Smooth muscle cell (in vitro differentiated cells): ENCODE results near the gene LIN7A. TPM values are rescaled to one million over a fixed set of nuclear protein-coding genes. Genes with fewer than 3 reads are reported as not detected.

Experiments used
- DNase-seq: peaks from one replicate; lab custom pipeline; 2025; ENCODE audit not compliant: unreplicated experiment; lab: John Stamatoyannopoulos, UW
- H2AFZ ChIP-seq: fragments of 200-600 bp; sonication (generic); 2 replicates; pipeline ENCODE4 v1.6.0; 2016; ENCODE audit warnings: antibody characterized with exemption, low read depth, mild to moderate bottlenecking
- H3F3A ChIP-seq: fragments of 200-600 bp; sonication (generic); 2 replicates; pipeline ENCODE4 v1.6.0; 2017; ENCODE audit warnings: antibody characterized with exemption, low read depth
- H3K27ac ChIP-seq: fragments of 200-600 bp; sonication (generic); 2 replicates; pipeline ENCODE4 v1.5.1; 2016; ENCODE audit warnings: low read depth, mild to moderate bottlenecking
- H3K27me3 ChIP-seq: fragments of 200-600 bp; sonication (generic); 2 replicates; pipeline ENCODE4 v1.6.1; 2016; ENCODE audit warnings: low read depth, mild to moderate bottlenecking
- H3K36me3 ChIP-seq: fragments of 200-600 bp; sonication (generic); 2 replicates; pipeline ENCODE4 v1.5.1; 2016; ENCODE audit warnings: low read depth
- H3K4me1 ChIP-seq: fragments of 200-600 bp; sonication (generic); 2 replicates; pipeline ENCODE4 v1.5.1; 2016; ENCODE audit warnings: low read depth
- H3K4me2 ChIP-seq: fragments of 200-600 bp; sonication (generic); 2 replicates; pipeline ENCODE4 v1.6.0; 2016; ENCODE audit warnings: mild to moderate bottlenecking
- H3K4me3 ChIP-seq: fragments of 200-600 bp; sonication (generic); 2 replicates; pipeline ENCODE4 v1.5.1; 2016; ENCODE audit warnings: mild to moderate bottlenecking
- H3K79me2 ChIP-seq: fragments of 200-600 bp; sonication (generic); 2 replicates; pipeline ENCODE4 v1.6.0; 2016; ENCODE audit warnings: low read depth, mild to moderate bottlenecking
- H3K9ac ChIP-seq: fragments of 200-600 bp; sonication (generic); 2 replicates; pipeline ENCODE4 v1.6.0; 2016; ENCODE audit warnings: low read depth
- H3K9me3 ChIP-seq: fragments of 200-600 bp; sonication (generic); replicated peaks from 2 replicates; pipeline ENCODE4 v1.5.1; 2016; ENCODE audit warnings: low read depth
- H4K20me1 ChIP-seq: fragments of 200-600 bp; sonication (generic); 2 replicates; pipeline ENCODE4 v1.6.0; 2016; ENCODE audit warnings: low read depth
- CTCF ChIP-seq: fragments of 200-600 bp; sonication (generic); IDR thresholded peaks from 2 replicates; pipeline ENCODE4 v1.5.1; 2017; ENCODE audit warnings: borderline replicate concordance, mild to moderate bottlenecking, antibody characterized with exemption; ENCODE audit not compliant: insufficient read depth, poor library complexity, severe bottlenecking
- WGBS: methylation state at CpG from one replicate; pipeline ENCODE4 v1.1.7; 2016; ENCODE audit warnings: low lambda C conversion rate; 5-methylcytosine and 5-hydroxymethylcytosine counted together
- polyA plus RNA-seq: library from polyadenylated mRNA; unstranded; fragments of >200 nt; fragmentation: Nextera tagmentation; extraction: Ambion mirVana; gene quantifications from 2 replicates; pipeline ENCODE4 v1.2.1, GENCODE V29; 2016
- total RNA-seq: library from RNA; depleted of rRNA; stranded (reverse); fragments of >200 nt; gene quantifications from 2 replicates; pipeline ENCODE4 v1.2.3, GENCODE V29; 2014

Gene LIN7A
- total and polyA plus RNA-seq, 2 experiments from 2014 or later, result 2.0 to 3.2 TPM

DNA sequence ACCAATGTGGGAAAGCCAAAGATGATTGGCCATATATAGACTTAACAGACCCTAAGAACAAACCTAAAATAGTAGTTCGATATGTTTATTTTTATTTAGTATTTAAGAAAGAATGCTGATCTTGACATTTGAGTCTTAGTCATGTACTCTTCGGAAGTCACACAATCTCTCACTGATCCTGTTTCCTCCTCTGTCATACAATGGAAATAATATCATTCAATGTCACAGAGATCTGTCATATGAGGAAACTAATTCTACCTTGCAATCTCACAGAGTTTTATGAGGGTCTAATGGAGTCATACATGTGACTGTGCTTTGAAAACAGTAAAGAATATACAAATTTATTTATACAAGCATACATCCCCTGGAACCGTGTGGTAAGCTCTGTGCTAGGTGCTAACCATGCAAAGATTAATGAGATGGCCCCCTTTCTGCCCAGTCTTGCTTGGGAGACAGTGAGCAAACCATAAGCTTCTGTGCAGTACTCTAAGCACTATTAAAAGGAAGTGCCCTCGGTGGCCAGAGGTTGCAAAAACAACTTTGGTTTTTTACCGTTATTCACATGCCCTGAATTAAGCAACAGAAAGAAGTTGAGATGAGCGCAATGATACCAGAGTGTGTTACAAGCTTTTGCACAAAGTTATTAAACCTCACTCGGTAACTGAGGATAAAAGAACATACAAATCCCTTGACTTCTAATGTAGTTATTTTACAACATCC is 1.7 kb upstream of the LIN7A start:
- Histone ChIP-seq H3K4me3 (no peak overlapping the region), H3K27ac (no peak overlapping the region), H4K20me1 (no peaks in the 10 kb centered on the region), H3K27me3 (peaks cover 30% of the 10 kb centered on the region), H3K4me2 (no peak overlapping the region), H3K9ac (no peak overlapping the region), H2AFZ (no peak overlapping the region), H3F3A (no peaks in the 10 kb centered on the region), H3K79me2 (no peaks in the 10 kb centered on the region), H3K36me3 (no peaks in the 10 kb centered on the region), H3K9me3 (no peaks in the 10 kb centered on the region), H3K4me1 (peaks cover 10% of the 10 kb centered on the region)
- DNase-seq, result no peak
- TF ChIP-seq CTCF, result no peak
- WGBS, result 72% methylated on average over 7 of the region's 7 CpGs

DNA sequence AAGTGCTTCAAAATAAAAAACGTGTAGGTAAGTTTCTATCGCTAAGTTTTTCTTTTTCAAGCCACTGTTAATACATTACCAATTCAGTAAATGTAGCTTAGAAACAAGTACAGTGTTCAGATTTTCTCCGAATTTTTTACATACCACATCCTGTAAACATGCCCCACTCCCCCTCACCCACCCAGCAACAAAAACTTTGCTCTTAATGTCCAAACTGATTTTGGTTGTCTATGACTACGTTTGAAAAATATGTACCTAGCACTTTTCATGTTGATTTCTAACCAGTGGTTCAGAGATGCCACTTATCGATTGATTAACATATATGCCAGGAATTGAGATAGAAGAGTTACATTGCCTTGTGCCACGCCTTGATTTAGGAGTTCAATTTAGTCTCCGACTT is 663 bp upstream of the LIN7A start:
- peak overlapping the region; percentile 91 for H3K4me2 ChIP-seq
- H3K79me2 ChIP-seq, result no peaks in the 10 kb centered on the region
- H3K9ac ChIP-seq, result no peak overlapping the region
- 48% methylated on average over 7 of the region's 7 CpGs for WGBS
- H3K4me1 ChIP-seq, result peaks cover 7% of the 10 kb centered on the region
- H3K4me3 ChIP-seq, result peak overlapping the region; percentile 71
- H3K36me3 ChIP-seq, result no peaks in the 10 kb centered on the region
- no peaks in the 10 kb centered on the region for H3F3A ChIP-seq
- no peak overlapping the region for H2AFZ ChIP-seq
- H3K9me3 ChIP-seq, result no peaks in the 10 kb centered on the region
- no peaks in the 10 kb centered on the region for H4K20me1 ChIP-seq
- no peak for DNase-seq
- peaks cover 30% of the 10 kb centered on the region for H3K27me3 ChIP-seq
- H3K27ac ChIP-seq, result no peak overlapping the region
- TF ChIP-seq CTCF, result no peak

DNA sequence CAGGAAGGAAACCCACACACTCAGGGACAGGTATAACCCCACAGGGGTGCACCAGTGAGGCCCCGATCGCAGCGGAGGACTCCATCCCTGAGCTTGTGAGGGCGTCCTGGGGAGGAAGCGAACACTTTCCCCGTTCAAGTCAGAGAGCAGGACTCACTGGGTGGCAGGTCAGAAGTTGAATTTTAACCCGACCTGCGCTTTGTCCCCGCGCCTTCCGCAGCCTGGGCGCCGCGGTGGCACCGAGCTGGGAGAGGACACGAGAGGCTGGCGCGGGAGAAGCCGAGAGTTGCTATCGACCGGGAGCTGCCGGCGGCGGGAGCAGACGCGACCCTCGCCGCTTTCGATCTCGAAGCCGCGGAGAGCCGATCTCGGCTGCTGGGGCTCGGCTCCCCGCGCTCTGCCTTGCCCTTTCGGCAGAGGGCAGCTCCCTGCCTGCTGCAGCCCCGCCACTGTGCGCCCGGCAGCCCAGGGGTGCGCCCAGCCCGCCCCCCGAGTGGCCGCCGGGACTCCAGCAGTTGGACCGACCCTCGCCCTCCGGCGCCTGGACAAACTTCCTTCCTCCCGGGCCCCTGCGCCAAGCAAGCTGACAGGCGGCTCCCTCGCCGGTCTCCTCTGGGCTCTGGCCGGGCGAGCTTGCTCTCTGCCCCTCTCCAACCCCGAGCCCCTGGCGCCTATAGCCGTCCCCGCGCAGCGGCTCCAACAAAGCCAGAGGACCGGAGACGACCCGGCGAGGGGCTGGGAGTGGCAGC is 918 bp downstream of the LIN7A start:
- H2AFZ ChIP-seq, result peak overlapping the region; percentile 97
- no peaks in the 10 kb centered on the region for H3K9me3 ChIP-seq
- no peaks in the 10 kb centered on the region for H4K20me1 ChIP-seq
- peaks cover 30% of the 10 kb centered on the region for H3K27me3 ChIP-seq
- H3K9ac ChIP-seq, result no peak overlapping the region
- peak overlapping the region; percentile 91 for H3K4me2 ChIP-seq
- H3K27ac ChIP-seq, result no peak overlapping the region
- H3K79me2 ChIP-seq, result no peaks in the 10 kb centered on the region
- peak; percentile 39 for DNase-seq
- no peaks in the 10 kb centered on the region for H3K36me3 ChIP-seq
- TF ChIP-seq CTCF, result no peak
- WGBS, result 1% methylated on average over 55 of the region's 67 CpGs
- H3K4me1 ChIP-seq, result peaks cover 7% of the 10 kb centered on the region
- peak overlapping the region; percentile 71 for H3K4me3 ChIP-seq
- no peaks in the 10 kb centered on the region for H3F3A ChIP-seq
